ENCODE measurements around the gene CDS1.
A peak's percentile ranks its signal among the peaks of the same experiment; 100 is the strongest.
"Not testable (repeated sequence)": the region's sequence is repeated elsewhere in the genome, so short reads cannot be mapped to it uniquely, and the experiment has no call there.

CDS1 gene

GRCh38 chr4:84677093-84677492, 94.2 kb downstream of the CDS1 start:
- FAIRE-seq = no peak

- no peak for FAIRE-seq
Measured at GRCh38 chr4:84677995-84678394, 95.1 kb downstream of the CDS1 start.

DNA sequence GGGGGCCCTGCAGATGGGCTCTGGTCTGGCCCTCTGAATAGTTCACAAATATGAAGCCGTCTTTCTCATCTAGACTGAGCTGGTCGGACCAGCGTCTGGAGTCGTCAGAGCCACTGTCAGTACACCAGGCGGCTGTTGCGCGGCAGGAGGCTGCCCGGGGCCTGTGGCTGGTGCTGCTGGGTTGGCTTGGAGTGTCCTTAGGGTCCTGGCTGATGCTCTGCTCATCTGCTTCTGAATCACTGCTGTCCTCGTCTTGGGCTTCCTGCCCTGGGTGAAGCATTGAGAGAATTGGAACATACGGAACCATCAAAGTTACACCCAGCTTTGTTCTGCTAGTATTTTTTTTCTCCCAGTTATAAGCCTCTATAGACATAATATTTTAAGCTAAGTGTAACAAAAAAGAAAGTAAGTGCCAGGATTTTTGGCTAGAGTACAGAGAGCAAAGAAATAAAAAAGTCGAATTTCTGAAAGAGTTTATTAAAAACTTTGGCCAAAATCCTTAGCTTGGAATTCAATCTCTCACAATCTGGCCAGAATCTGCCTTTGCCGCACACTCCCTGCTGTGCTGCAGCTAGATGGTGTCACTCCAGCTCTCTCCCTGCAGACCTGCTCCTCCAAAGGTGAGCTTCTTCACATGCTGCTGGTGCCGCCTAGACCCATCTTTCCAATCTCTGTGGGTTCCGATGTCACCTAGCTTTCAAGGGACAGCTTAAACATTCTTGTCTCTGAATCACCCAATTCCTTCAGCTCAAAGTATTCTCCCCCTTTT, 96.2 kb downstream of the CDS1 start:
- FAIRE-seq = no peak

DNA sequence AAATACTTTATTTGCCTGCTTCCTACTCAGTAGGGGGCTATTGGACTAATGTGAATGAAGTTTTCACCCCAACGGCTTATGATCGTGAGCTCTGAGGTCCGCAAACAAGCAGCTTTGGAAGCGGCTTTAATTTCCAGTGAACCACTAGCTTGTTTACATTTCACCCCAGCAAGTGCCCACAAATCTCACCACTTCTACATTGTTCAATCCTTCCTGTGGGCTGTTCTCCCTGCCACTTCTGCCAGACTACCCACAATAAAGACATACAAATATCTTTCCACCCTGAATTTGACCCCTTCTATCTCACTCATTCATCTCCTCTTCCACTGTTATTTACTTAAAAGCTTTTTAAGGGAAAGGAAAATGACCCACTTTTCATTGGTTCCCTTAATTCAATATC, 98.0 kb downstream of the CDS1 start:
- FAIRE-seq = no peak

DNA sequence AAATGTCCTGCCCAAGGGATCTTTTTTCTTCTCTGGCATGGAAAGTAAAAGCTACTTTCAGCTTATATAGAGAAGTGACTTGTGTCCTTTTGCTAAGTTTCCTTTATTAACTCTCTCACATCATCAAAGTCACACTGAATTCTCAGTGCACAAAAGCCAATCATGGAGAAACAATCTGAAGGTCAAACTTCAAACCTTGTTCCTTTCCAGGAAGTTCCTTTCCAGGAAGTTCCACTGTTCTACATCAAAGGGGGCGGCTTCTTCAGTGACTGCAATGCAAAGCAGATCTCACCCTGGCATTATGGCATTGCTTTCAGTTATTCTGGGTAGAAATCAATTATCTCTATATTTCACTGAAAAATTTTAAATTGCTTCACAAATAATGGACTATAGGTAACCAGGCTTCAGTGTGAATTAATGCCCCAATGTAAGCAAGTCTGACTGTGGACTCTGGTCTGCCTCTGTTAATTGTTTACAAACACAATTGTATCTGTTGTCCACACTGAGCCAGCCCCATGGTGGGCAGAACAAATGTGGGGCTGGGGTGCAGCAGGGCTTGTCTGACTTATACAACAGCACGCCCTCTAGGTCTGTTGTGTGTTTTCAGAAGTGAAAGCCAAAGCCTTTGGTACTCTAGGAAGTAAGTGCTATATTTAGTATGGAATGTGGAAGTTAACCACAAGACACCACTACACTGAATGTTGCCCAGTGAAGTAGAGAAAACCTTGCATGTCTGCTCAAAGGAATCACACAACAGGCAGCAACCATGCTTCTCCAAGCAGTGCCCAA, 98.8 kb downstream of the CDS1 start:
- no peak for FAIRE-seq

DNA sequence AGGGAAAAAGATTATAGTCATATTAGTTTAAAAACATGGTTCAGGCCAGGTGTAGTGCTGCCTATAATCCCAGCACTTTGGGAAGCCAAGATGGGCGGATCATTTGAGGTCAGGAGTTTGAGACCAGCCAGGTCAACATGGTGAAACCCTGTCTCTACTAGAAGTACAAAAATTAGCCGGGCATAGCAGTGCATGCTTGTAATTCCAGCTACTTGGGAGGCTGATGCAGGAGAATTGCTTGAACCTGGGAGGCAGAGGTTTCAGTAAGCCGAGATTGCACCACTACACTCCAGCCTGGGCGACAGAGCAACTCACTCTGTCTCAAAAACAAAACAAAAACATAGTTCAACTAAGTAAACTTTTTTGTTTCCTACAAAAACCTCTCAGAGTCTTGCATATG, 99.7 kb downstream of the CDS1 start:
- not testable (repeated sequence) for FAIRE-seq

DNA sequence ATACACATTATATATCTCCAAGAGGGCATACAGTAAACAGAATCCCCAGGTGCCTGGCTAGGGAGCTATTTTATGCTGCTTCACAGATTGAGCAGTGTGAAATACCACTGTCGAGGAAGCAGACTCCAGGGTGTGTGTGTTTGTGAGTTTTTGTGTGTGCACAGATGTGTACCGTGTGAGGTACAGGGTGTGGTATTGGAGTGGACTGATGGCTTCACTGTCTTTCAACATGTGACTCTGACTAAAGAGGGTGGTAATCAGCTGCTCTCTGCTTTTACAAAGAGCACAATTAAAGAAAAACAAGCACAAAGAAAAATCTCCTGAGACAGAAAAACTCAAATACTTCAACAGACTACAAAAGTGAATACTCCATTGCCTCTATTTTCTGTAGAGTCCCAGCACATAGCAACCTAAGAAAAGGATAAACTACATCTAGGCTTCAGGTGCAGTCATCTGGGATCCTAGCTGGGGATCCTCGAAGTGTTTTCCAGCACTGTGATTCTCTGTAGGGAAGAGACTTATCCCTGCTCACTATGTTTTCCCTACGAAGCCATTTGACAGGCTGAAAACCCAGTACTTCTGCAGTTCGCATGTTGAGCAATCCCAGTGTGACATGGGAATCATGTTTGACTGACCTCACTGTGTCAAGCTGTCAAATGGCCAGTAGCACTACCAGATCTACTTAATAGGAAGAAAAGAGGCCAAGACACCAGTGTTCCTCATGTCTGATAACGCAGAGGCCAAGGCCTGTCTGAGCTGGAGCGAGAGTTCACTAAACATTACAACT, 100.3 kb downstream of the CDS1 start:
- FAIRE-seq = no peak

- no peak for FAIRE-seq
Measured at GRCh38 chr4:84684361-84684760, 101.4 kb downstream of the CDS1 start.

GRCh38 chr4:84685105-84685504, 102.2 kb downstream of the CDS1 start:
- no peak for FAIRE-seq

DNA sequence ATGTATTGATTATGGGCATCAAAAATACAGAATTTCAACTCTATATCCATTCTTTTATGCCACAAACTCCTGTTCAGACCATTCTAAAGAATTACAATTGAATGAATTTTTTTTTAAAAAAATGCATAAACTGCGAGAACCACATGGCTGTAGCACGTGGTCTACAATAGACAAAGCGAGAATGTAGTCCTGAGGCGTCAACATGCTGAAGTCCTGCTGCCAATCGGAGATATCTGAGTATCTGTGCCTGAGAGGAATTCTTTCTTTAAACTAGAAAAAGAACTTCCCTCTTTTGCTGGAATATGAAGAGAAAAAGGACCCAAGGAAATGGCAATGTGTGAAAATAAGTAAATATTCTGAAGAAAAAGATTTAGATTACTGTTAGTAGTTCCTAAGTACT, 105.7 kb downstream of the CDS1 start:
- no peak for FAIRE-seq

DNA sequence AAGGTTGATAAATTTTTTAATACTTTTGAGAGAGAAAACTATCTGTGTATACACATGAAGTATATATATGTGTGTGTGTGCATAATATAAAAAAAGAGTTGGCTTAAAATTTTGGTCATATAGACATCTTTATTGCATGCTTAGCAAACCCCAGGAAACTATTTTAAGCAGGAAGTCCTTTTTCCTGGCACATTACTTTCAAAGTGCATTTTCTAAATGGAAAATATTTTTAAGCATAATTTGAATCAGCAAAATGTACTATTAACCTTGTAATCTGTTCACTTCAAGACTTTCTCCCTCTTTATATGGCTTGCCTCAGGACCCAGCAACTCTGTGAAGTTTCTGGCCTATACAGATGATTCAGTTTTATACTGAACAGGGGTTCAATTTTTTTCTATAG, 106.3 kb downstream of the CDS1 start:
- no peak for FAIRE-seq

DNA sequence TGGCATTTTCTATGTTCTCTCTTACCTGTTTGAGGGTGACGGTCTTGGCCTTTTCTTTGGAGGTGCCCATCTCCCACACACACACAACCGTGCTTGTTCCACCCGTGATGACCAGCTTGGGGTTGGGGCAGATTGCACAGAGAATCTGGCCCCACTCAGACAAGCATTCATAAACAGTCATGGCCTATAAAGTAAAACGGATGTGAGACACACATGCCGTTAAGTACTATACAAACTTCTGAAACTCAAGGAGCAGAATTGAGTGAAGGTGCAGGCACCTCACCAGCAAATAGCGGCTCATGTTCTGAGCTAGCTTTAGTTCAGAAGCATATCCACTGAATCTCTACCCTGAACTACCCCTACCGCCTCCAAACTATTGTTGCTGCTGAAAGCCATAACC, 107.6 kb downstream of the CDS1 start:
- no peak for FAIRE-seq

DNA sequence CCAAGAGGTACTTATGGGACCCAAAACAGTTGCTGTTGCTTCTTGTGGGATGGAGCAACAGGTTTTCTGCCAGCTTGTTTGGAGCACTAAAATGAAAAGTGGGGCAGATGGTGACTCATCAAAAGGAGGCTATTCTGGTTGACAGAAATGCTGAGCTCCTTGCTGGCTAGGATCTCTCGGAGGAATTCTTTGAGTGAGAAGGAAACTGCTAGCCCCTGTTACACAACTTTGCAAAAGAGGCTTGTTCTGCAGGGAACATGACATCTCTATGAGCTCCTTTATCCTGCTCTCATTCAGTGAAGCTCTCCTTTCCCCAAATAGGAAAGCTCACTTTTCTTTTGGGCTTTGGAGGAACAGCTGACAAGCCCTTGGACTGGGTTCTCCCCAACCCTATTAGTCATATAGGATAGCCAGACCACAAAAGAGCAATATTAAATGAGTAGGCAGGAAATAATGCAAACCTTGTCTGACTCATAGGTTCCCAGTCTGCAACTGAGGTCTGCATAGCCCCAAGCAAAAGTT, 108.3 kb downstream of the CDS1 start:
- FAIRE-seq = no peak

DNA sequence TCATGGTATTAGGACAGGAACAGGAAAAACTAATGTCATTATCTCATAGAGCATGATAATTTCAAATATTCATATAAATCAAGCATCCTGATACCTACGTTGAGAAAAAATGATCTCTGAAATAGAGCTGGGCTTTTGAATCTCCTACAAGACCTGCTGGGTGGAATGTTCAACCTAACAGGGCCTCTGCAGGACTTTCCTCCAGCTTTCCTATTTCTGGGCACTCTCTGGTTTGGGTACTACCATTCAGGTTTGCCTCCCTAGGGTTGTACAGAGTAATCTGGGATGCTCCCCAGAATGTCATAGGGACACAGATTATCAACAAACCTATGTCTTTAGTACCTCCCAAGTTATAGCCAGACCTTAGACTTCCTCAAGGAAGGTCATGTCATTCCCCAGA, 108.9 kb downstream of the CDS1 start:
- FAIRE-seq = no peak

DNA sequence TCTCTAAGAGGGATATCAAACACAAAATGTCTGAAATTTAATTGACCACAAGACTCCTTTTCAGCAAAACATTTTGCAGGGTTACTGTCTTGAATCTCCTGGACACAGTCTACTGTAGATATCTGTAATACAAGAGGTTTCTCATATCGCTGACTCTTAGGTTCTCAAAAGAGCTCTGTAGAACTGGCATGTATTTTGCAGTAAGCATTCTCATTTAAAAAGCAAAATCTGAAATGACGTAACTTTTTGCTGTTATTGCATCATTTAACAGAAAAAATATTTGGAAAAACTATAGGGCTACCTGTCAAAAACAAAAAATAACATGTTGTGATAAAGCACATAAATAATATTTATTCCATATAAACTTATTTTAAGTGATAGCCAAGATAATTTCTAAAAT, 114.2 kb downstream of the CDS1 start:
- peak; percentile 48 for FAIRE-seq

GRCh38 chr4:84697615-84698201, 114.8 kb downstream of the CDS1 start:
- no peak for FAIRE-seq

- FAIRE-seq = no peak
Measured at GRCh38 chr4:84699001-84699671, 116.2 kb downstream of the CDS1 start.
